SK-N-SH (cell line): ENCODE data around the gene ZER1. TPM values are rescaled to one million over a fixed set of nuclear protein-coding genes. Genes with fewer than 3 reads are reported as not detected.

Experiments
- CTCF ChIA-PET: fragments of 300-600, 350-600 bp; formaldehyde crosslinking; extraction: SDS; loops from one replicate; lab custom pipeline; 2021; lab: Yijun Ruan, JAX
- POLR2A ChIA-PET: fragments of 350-600 bp; sonication (Branson Sonifier 250); formaldehyde crosslinking; extraction: SDS; loops from one replicate; lab custom pipeline; 2020; ENCODE audit warnings: antibody characterized with exemption, inconsistent platforms; lab: Yijun Ruan, JAX
- DNase-seq: peaks from one replicate; pipeline ENCODE4 v3.0.0; 2012
- H2AFZ ChIP-seq: fragments of 200-600 bp; sonication (generic); 2 replicates; pipeline ENCODE4 v1.8.1; 2016; ENCODE audit warnings: antibody characterized with exemption, mild to moderate bottlenecking, low read depth
- H3F3A ChIP-seq: fragments of 200-600 bp; sonication (generic); replicated peaks from 2 replicates; pipeline ENCODE3; 2016; ENCODE audit warnings: antibody characterized with exemption, mild to moderate bottlenecking; ENCODE audit not compliant: insufficient read depth
- H3K27ac ChIP-seq, 2 experiments: fragments of 200-500 bp in 1 of 2; fragments of 200-600 bp in 1 of 2; sonication (Bioruptor generic) in 1 of 2; sonication (generic), shearing (Covaris generic) in 1 of 2; 2 replicates each; pipeline versions ENCODE4 v1.5.1 to v1.6.1; 2014 to 2016; ENCODE audit warnings: low read depth in 2 of 2, inconsistent platforms in 1 of 2, low read length in 1 of 2, mild to moderate bottlenecking in 1 of 2, mixed read lengths in 1 of 2
- H3K27me3 ChIP-seq: fragments of 200-600 bp; sonication (generic), shearing (Covaris generic); 2 replicates; pipeline ENCODE4 v1.6.1; 2016; ENCODE audit warnings: mixed run types; ENCODE audit not compliant: insufficient read depth
- H3K36me3 ChIP-seq, 2 experiments: fragments of 200-500 bp in 1 of 2; fragments of 200-600 bp in 1 of 2; sonication (Bioruptor generic) in 1 of 2; sonication (generic) in 1 of 2; replicated peaks in 1 of 2; 2 replicates each; pipeline versions ENCODE3 to v1.5.1; 2014 to 2016; ENCODE audit warnings: low read length in 1 of 2, mild to moderate bottlenecking in 1 of 2; ENCODE audit not compliant: insufficient read depth in 2 of 2, control insufficient read depth in 1 of 2
- H3K4me1 ChIP-seq, 2 experiments: fragments of 200-500 bp in 1 of 2; fragments of 200-600 bp in 1 of 2; sonication (Bioruptor generic) in 1 of 2; sonication (generic), shearing (Covaris generic) in 1 of 2; 2 replicates each; pipeline versions ENCODE4 v1.5.1 to v1.6.1; 2014 to 2016; ENCODE audit warnings: low read depth in 1 of 2, low read length in 1 of 2, mixed run types in 1 of 2; ENCODE audit not compliant: insufficient read depth in 2 of 2, control insufficient read depth in 1 of 2
- H3K4me2 ChIP-seq: fragments of 200-600 bp; sonication (generic), shearing (Covaris generic); 2 replicates; pipeline ENCODE4 v1.6.1; 2017; ENCODE audit warnings: mixed run types
- H3K4me3 ChIP-seq, 2 experiments: fragments of 200-500 bp in 1 of 2; fragments of 200-600 bp in 1 of 2; sonication (Bioruptor generic) in 1 of 2; sonication (generic), shearing (Covaris generic) in 1 of 2; 2 replicates each; pipeline versions ENCODE4 v1.5.1 to v1.8.1; 2014 to 2016; ENCODE audit warnings: low read depth in 2 of 2, inconsistent platforms in 1 of 2, low read length in 1 of 2, mild to moderate bottlenecking in 1 of 2, mixed read lengths in 1 of 2, moderate library complexity in 1 of 2
- H3K79me2 ChIP-seq: fragments of 200-600 bp; sonication (generic); 2 replicates; pipeline ENCODE4 v1.8.1; 2017; ENCODE audit warnings: mild to moderate bottlenecking; ENCODE audit not compliant: insufficient read depth
- H3K9ac ChIP-seq: fragments of 200-600 bp; sonication (generic); 2 replicates; pipeline ENCODE4 v1.6.1; 2017; ENCODE audit warnings: mixed run types
- H3K9me2 ChIP-seq: fragments of 200-600 bp; sonication (generic); 2 replicates; pipeline ENCODE4 v1.6.1; 2017; ENCODE audit warnings: mixed run types
- H3K9me3 ChIP-seq: fragments of 200-600 bp; sonication (generic); 2 replicates; pipeline ENCODE4 v1.6.1; 2017; ENCODE audit warnings: mixed run types, mild to moderate bottlenecking, moderate library complexity
- H4K20me1 ChIP-seq: fragments of 200-600 bp; sonication (generic); 2 replicates; pipeline ENCODE4 v1.6.1; 2017; ENCODE audit warnings: mild to moderate bottlenecking, mixed run types; ENCODE audit not compliant: insufficient read depth
- CHD2 ChIP-seq: fragments of 150-350 bp; IDR thresholded peaks from 2 replicates; pipeline ENCODE4 v1.6.1; 2018; ENCODE audit warnings: low read length; ENCODE audit not compliant: partially characterized antibody
- EP300 ChIP-seq, 2 experiments: IDR thresholded peaks; 2 replicates each; pipeline versions ENCODE4 v1.4.0 to v1.6.1; 2012; ENCODE audit warnings: borderline replicate concordance in 1 of 2, low read depth in 1 of 2, low read length in 1 of 2
- FOSL2 ChIP-seq: IDR thresholded peaks from 2 replicates; pipeline ENCODE4 v1.4.0; 2012; ENCODE audit warnings: low read depth, mild to moderate bottlenecking, moderate library complexity, borderline replicate concordance
- FOXM1 ChIP-seq: IDR thresholded peaks from 2 replicates; pipeline ENCODE4 v1.4.0; 2012; ENCODE audit warnings: low read depth, mild to moderate bottlenecking
- GATA2 ChIP-seq: sonication (generic); formaldehyde crosslinking; IDR thresholded peaks from 2 replicates; pipeline ENCODE4 v1.5.0; 2020; ENCODE audit warnings: mild to moderate bottlenecking, missing genetic modification reagents
- MEF2A ChIP-seq: IDR thresholded peaks from 2 replicates; pipeline ENCODE4 v1.4.0; 2012; ENCODE audit warnings: low read depth, borderline replicate concordance
- MXI1 ChIP-seq: IDR thresholded peaks from 2 replicates; pipeline ENCODE4 v1.6.1; 2012; ENCODE audit warnings: mild to moderate bottlenecking, low read depth, low read length, improper control_type of control experiment
- RCOR1 ChIP-seq: fragments of 150-350 bp; IDR thresholded peaks from 2 replicates; pipeline ENCODE4 v1.6.1; 2017; ENCODE audit warnings: antibody characterized with exemption, low read length
- RXRA ChIP-seq: IDR thresholded peaks from 2 replicates; pipeline ENCODE4 v1.4.0; 2012; ENCODE audit warnings: low read depth, mild to moderate bottlenecking, borderline replicate concordance
- SMC3 ChIP-seq: IDR thresholded peaks from 2 replicates; pipeline ENCODE4 v1.6.1; 2012; ENCODE audit warnings: low read depth, low read length, improper control_type of control experiment
- TEAD4 ChIP-seq: IDR thresholded peaks from 2 replicates; pipeline ENCODE4 v1.4.0; 2012; ENCODE audit warnings: mild to moderate bottlenecking, borderline replicate concordance; ENCODE audit not compliant: insufficient read depth
- YY1 ChIP-seq: IDR thresholded peaks from 2 replicates; pipeline ENCODE4 v1.4.0; 2012; ENCODE audit warnings: low read depth, mild to moderate bottlenecking
- WGBS: methylation state at CpG from one replicate; pipeline ENCODE4 v1.1.6; 2017; ENCODE audit warnings: low lambda C conversion rate; 5-methylcytosine and 5-hydroxymethylcytosine counted together
- polyA plus RNA-seq, 3 experiments: library from polyadenylated mRNA; depleted of rRNA; stranded (reverse); fragments of >200 nt; gene quantifications; 2 replicates each; pipeline ENCODE4 v1.2.3, GENCODE V29; 2012
- TF ChIP-seq, protein P1 (sequence below): fragments of 200-600 bp; sonication (generic); IDR thresholded peaks from 2 replicates; pipeline ENCODE4 v1.6.1; 2017; ENCODE audit warnings: antibody characterized with exemption, mild to moderate bottlenecking, moderate library complexity
- TF ChIP-seq, protein P2 (sequence below): IDR thresholded peaks from 2 replicates; pipeline ENCODE4; 2012
- TF ChIP-seq, protein P3 (sequence below): fragments of 150-350 bp; IDR thresholded peaks from 2 replicates; pipeline ENCODE4 v1.6.1; 2016; ENCODE audit warnings: mild to moderate bottlenecking, low read depth, low read length

ZER1 gene
- polyA plus RNA-seq, 1 of the 3 experiments (the other 2 are of a cell fraction): 30.9 TPM

DNA sequence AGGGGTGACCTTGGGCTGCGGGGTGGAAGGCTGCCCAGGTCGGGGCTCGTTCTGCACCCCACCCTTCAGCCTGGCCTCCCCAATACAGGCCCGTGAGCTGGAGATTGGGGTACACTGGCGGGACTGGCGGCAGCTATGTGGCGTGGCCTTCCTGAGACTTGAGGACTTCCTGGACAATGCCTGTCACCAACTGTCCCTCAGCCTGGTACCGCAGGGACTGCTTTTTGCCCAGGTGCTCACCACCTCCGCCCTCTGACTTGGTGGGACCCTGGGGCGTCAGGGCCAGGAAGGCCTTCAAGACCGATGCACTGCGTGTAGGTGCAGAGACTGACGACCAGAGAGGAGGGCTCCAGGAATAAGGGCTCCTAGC lies 58.3 kb downstream of the ZER1 start:
- H4K20me1 ChIP-seq: no peaks in the 10 kb centered on the region
- H3K4me2 ChIP-seq: no peak overlapping the region
- no peak overlapping the region for H3K27ac ChIP-seq
- no peaks in the 10 kb centered on the region for H3K79me2 ChIP-seq
- CTCF ChIA-PET: interaction anchor here (1.0 kb wide), 1 partner anchor 10 kb away, joined by 4 read pairs; no protein-coding TSS in a partner anchor
- H3K9ac ChIP-seq: no peak overlapping the region
- DNase-seq: no peak
- POLR2A ChIA-PET: no interaction called here
- no peak overlapping the region for H2AFZ ChIP-seq
- H3K4me3 ChIP-seq: no peak overlapping the region
- TF ChIP-seq RCOR1: no peak
- no peak for TF ChIP-seq EP300 (IDR thresholded peaks at IDR 0.05; ENCODE audit: borderline replicate concordance in 1 of 2, low read depth in 1 of 2, low read length in 1 of 2)
- TF ChIP-seq FOXM1: no peak
- no peak for TF ChIP-seq YY1
- TF ChIP-seq CHD2: no peak
- no peaks in the 10 kb centered on the region for H3K27me3 ChIP-seq
- no peaks in the 10 kb centered on the region for H3K9me2 ChIP-seq
- H3K9me3 ChIP-seq: no peaks in the 10 kb centered on the region
- H3K4me1 ChIP-seq: peaks cover 0 to 3% of the 10 kb centered on the region in 2 experiments; a peak in 1 of 4 replicates
- no peaks in the 10 kb centered on the region for H3F3A ChIP-seq
- WGBS: 95% methylated on average over 8 of the region's 13 CpGs
- no peaks in the 10 kb centered on the region for H3K36me3 ChIP-seq

DNA sequence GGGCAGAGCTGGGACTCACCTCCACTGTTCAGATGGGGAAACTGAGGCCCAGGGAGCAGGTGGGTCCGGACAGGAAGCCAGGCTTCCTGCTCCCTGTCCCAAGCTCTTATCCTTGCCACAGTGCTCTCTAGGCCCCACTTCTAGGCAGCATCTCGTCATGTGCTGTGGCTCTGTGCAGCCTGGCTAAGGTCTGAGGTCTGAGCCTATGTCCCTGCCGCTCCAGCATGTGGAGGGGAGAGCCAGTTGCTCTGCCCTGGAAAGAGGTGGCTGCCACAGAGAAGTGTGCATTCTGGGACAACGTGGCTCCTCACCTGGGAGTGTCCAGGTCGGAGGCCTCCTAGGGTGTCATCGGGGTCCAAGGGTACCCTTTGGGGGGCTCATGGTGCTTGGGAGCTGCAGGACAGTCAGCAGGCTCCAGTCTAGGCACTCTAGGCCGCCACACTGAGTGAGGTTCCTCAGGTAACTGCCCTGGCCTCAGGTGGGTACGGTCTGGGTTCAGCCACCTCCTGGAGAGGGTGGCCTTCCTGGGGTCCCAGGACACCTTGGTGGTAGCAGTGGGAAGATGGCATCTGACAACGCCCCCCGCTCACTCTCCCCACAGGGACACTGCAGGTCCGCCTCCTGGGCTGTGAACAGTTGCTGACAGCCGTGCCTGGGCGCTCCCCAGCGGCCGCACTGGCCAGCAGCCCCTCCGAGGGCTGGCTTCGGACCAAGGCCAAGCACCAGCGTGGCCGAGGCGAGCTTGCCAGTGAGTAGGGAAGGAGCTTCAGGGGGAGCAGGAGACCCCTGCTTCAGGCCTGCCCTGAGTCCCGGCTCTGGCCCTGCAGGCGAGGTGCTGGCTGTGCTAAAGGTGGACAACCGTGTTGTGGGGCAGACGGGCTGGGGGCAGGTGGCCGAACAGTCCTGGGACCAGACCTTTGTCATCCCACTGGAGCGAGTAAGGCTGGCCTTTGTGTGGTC lies 59.0 kb downstream of the ZER1 start:
- CTCF ChIA-PET: interaction anchor here (1.0 to 2.9 kb wide), 3 partner anchors 9 to 274 kb away, joined by 3 to 16 read pairs (median 4); partner anchors contain the start of gene PKN3
- no peaks in the 10 kb centered on the region for H3K79me2 ChIP-seq
- no peak for TF ChIP-seq SMC3
- TF ChIP-seq, all 33 proteins: peak for 0
- Histone ChIP-seq H3K27ac (no peak overlapping the region), H3K4me2 (no peak overlapping the region), H3F3A (no peaks in the 10 kb centered on the region), H3K9me2 (no peaks in the 10 kb centered on the region), H3K9me3 (no peaks in the 10 kb centered on the region), H3K4me3 (no peak overlapping the region), H3K27me3 (no peaks in the 10 kb centered on the region), H3K9ac (no peak overlapping the region), H4K20me1 (no peaks in the 10 kb centered on the region), H2AFZ (no peak overlapping the region), H3K4me1 (peaks cover 0 to 3% of the 10 kb centered on the region in 2 experiments; a peak in 1 of 4 replicates), H3K36me3 (no peaks in the 10 kb centered on the region)
- POLR2A ChIA-PET: no interaction called here
- 89% methylated on average over 13 of the region's 26 CpGs for WGBS
- peak; percentile 17 for DNase-seq

DNA sequence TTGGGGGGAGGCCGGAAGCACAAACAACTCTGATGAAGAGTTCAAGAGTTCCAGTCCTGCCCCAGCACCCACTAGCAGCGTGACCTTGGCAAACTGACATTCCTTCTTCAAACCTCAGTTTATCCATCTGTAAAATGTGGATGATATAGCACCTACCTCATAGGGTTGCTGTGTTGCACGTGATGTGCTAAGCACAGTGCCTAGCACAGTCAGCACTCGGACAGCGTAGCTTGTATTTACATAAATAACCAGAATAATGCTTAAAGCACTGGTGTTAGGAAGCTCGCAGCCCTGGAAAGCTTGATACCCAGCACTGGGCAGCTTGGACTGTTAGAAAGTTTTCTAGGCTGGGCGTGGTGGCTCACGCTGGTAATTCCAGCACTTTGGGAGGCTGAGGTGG lies 64.3 kb downstream of the ZER1 start:
- DNase-seq: no peak
- Histone ChIP-seq H3K36me3 (no peaks in the 10 kb centered on the region), H3K79me2 (no peaks in the 10 kb centered on the region), H3F3A (no peaks in the 10 kb centered on the region), H3K9me3 (no peaks in the 10 kb centered on the region), H3K9ac (no peak overlapping the region), H3K9me2 (no peaks in the 10 kb centered on the region), H4K20me1 (no peaks in the 10 kb centered on the region), H3K27ac (no peak overlapping the region), H2AFZ (no peak overlapping the region), H3K4me2 (no peak overlapping the region), H3K4me1 (peaks cover 0 to 4% of the 10 kb centered on the region in 2 experiments; a peak in 1 of 4 replicates), H3K4me3 (no peak overlapping the region), H3K27me3 (no peaks in the 10 kb centered on the region)
- over 99% methylated on average over 8 of the region's 8 CpGs for WGBS
- POLR2A ChIA-PET: no interaction called here
- CTCF ChIA-PET: interaction anchor here (1.0 to 1.6 kb wide), 3 partner anchors 14 to 111 kb away, joined by 3 to 5 read pairs (median 4); partner anchors contain the start of gene ENDOG
- no peak for TF ChIP-seq TEAD4
- TF ChIP-seq SMC3: no peak
- TF ChIP-seq, protein P1, sequence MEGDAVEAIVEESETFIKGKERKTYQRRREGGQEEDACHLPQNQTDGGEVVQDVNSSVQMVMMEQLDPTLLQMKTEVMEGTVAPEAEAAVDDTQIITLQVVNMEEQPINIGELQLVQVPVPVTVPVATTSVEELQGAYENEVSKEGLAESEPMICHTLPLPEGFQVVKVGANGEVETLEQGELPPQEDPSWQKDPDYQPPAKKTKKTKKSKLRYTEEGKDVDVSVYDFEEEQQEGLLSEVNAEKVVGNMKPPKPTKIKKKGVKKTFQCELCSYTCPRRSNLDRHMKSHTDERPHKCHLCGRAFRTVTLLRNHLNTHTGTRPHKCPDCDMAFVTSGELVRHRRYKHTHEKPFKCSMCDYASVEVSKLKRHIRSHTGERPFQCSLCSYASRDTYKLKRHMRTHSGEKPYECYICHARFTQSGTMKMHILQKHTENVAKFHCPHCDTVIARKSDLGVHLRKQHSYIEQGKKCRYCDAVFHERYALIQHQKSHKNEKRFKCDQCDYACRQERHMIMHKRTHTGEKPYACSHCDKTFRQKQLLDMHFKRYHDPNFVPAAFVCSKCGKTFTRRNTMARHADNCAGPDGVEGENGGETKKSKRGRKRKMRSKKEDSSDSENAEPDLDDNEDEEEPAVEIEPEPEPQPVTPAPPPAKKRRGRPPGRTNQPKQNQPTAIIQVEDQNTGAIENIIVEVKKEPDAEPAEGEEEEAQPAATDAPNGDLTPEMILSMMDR: no peak
- TF ChIP-seq, protein P2, sequence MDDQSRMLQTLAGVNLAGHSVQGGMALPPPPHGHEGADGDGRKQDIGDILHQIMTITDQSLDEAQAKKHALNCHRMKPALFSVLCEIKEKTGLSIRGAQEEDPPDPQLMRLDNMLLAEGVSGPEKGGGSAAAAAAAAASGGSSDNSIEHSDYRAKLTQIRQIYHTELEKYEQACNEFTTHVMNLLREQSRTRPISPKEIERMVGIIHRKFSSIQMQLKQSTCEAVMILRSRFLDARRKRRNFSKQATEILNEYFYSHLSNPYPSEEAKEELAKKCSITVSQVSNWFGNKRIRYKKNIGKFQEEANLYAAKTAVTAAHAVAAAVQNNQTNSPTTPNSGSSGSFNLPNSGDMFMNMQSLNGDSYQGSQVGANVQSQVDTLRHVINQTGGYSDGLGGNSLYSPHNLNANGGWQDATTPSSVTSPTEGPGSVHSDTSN: no peak
- TF ChIP-seq MEF2A: no peak
- TF ChIP-seq, protein P3, sequence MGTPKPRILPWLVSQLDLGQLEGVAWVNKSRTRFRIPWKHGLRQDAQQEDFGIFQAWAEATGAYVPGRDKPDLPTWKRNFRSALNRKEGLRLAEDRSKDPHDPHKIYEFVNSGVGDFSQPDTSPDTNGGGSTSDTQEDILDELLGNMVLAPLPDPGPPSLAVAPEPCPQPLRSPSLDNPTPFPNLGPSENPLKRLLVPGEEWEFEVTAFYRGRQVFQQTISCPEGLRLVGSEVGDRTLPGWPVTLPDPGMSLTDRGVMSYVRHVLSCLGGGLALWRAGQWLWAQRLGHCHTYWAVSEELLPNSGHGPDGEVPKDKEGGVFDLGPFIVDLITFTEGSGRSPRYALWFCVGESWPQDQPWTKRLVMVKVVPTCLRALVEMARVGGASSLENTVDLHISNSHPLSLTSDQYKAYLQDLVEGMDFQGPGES: no peak
- no peak for TF ChIP-seq GATA2 (CRISPR knock-in tag)
- TF ChIP-seq RXRA: no peak
- TF ChIP-seq FOSL2: no peak
- no peak for TF ChIP-seq MXI1
